SH-SY5Y (cell line): ENCODE measurements around the gene XRCC6.

Experiments used
- GATA2 ChIP-seq: IDR thresholded peaks from 2 replicates; pipeline ENCODE4 v1.6.1; 2011; ENCODE audit warnings: mild to moderate bottlenecking, low read depth, low read length
- GATA3 ChIP-seq: IDR thresholded peaks from 2 replicates; pipeline ENCODE4 v1.6.1; 2011; ENCODE audit warnings: low read depth, mild to moderate bottlenecking, low read length, moderate library complexity

DNA sequence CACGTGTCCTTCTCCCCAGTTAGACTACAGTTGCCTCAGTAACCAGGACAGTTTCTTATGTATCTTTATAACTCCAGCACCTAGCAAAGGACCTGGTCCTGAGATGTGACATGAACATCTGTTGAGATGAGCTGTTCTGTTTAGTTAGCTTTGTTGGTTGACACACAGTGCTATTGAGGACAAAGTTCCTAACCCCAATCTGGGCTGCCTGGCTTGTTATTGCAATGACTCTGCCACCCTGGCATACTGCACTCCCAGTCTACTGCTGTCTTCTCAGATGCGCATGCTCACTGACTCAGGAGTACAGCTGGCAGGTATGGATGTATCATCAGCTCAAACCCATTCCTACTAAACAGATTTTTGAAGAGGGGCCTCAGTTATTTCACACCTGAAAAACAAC, 7.6 kb upstream of the XRCC6 start:
- TF ChIP-seq GATA2 (no peak), GATA3 (no peak)
